Measurements from ENCODE around the gene CBX7. TPM values are rescaled to one million over a fixed set of nuclear protein-coding genes. Genes with fewer than 3 reads are reported as not detected.

CBX7 gene
- total and polyA plus RNA-seq, 4 donors, result 2.2 to 21.8 (median 14.9) TPM

GRCh38 chr22:39115570-39115969 lies 36.9 kb downstream of the CBX7 start (continued):
- TF ChIP-seq ZBTB33 (IDR thresholded peaks at IDR 0.05) (no peak), RAD21 (IDR thresholded peaks at IDR 0.05) (no peak), ATF3 (IDR thresholded peaks at IDR 0.05) (no peak), TAF1 (conservative IDR thresholded peaks at IDR 0.05) (no peak)

- Histone ChIP-seq H3K27me3 (ENCODE audit: control insufficient read depth in 4 of 4, insufficient read depth in 4 of 4, low read length in 3 of 4) (no peaks in the 10 kb centered on the region), H3K27ac (ENCODE audit: low read depth in 1 of 2, low read length in 2 of 2) (no peak overlapping the region), H3K9ac (ENCODE audit: low read depth in 1 of 2, low read length in 2 of 2) (no peak overlapping the region), H3K4me1 (ENCODE audit: control insufficient read depth in 4 of 4, insufficient read depth in 4 of 4, low read length in 3 of 4) (no peaks in the 10 kb centered on the region), H3K9me3 (ENCODE audit: control insufficient read depth in 4 of 4, low read length in 3 of 4) (no peaks in the 10 kb centered on the region), H3K36me3 (ENCODE audit: control insufficient read depth in 4 of 4, insufficient read depth in 3 of 4, low read depth in 1 of 4, low read length in 3 of 4) (no peaks in the 10 kb centered on the region), H3K4me3 (ENCODE audit: low read depth in 1 of 3, low read length in 3 of 3) (no peak overlapping the region)
- no peak for DNase-seq (ENCODE audit: low spot score)
- WGBS, result 29% methylated on average over 6 of the region's 6 CpGs
- TF ChIP-seq RXRA (IDR thresholded peaks at IDR 0.05) (no peak), ATF3 (IDR thresholded peaks at IDR 0.05) (no peak), NR2F2 (IDR thresholded peaks at IDR 0.05) (no peak), JUND (IDR thresholded peaks at IDR 0.05) (no peak), EGR1 (IDR thresholded peaks at IDR 0.05; ENCODE audit: low read depth in 2 of 2) (no peak), TAF1 (conservative IDR thresholded peaks at IDR 0.05) (no peak)
Observed at GRCh38 chr22:39114112-39114511, 38.4 kb downstream of the CBX7 start.

GRCh38 chr22:39110631-39111561 lies 41.6 kb downstream of the CBX7 start:
- no peak overlapping the region for H3K4me3 ChIP-seq (ENCODE audit: low read depth in 1 of 3, low read length in 3 of 3)
- no peak overlapping the region for H3K27ac ChIP-seq (ENCODE audit: low read depth in 1 of 2, low read length in 2 of 2)

More at GRCh38 chr22:39110631-39111561, 41.6 kb downstream of the CBX7 start:
- Histone ChIP-seq H3K4me1 (ENCODE audit: control insufficient read depth in 4 of 4, insufficient read depth in 4 of 4, low read length in 3 of 4) (no peaks in the 10 kb centered on the region), H3K9ac (ENCODE audit: low read depth in 1 of 2, low read length in 2 of 2) (no peak overlapping the region), H3K9me3 (ENCODE audit: control insufficient read depth in 4 of 4, low read length in 3 of 4) (no peaks in the 10 kb centered on the region), H3K36me3 (ENCODE audit: control insufficient read depth in 4 of 4, insufficient read depth in 3 of 4, low read depth in 1 of 4, low read length in 3 of 4) (no peaks in the 10 kb centered on the region), H3K27me3 (ENCODE audit: control insufficient read depth in 4 of 4, insufficient read depth in 4 of 4, low read length in 3 of 4) (no peaks in the 10 kb centered on the region)
- DNase-seq (ENCODE audit: low spot score), result no peak
- TF ChIP-seq REST (IDR thresholded peaks at IDR 0.05) (no peak), CTCF (IDR thresholded peaks at IDR 0.05; ENCODE audit: low read depth, low read length, missing input control) (no peak), RAD21 (IDR thresholded peaks at IDR 0.05) (no peak), EGR1 (IDR thresholded peaks at IDR 0.05; ENCODE audit: low read depth in 2 of 2) (no peak), NR2F2 (IDR thresholded peaks at IDR 0.05) (no peak), RXRA (IDR thresholded peaks at IDR 0.05) (no peak), YY1 (IDR thresholded peaks at IDR 0.05) (no peak), TAF1 (conservative IDR thresholded peaks at IDR 0.05) (no peak), JUND (IDR thresholded peaks at IDR 0.05) (no peak), HNF4G (IDR thresholded peaks at IDR 0.05) (no peak), HNF4A (conservative IDR thresholded peaks at IDR 0.05) (no peak), FOXA2 (IDR thresholded peaks at IDR 0.05) (no peak), FOXA1 (IDR thresholded peaks at IDR 0.05) (no peak), GABPA (IDR thresholded peaks at IDR 0.05 in 1 of 2, conservative IDR thresholded peaks at IDR 0.05 in 1 of 2) (no peak), ATF3 (IDR thresholded peaks at IDR 0.05) (no peak)
- 76% methylated on average over 15 of the region's 15 CpGs for WGBS
